Ramos (cell line): Measurements from ENCODE around the gene TMEM39B.
"Not testable (repeated sequence)": the region's sequence is repeated elsewhere in the genome, so short reads cannot be mapped to it uniquely, and the experiment has no call there.

ENCODE experiments used
- in situ Hi-C: fragments of 300-500 bp; cut with MboI; formaldehyde crosslinking; loops from one replicate; pipeline ENCODE4 v1.14.3; 2022; ENCODE audit warnings: low sequenced_read_pairs; ENCODE audit not compliant: unreplicated experiment

Gene TMEM39B

GRCh38 chr1:32072622-32073298 is at the start of gene TMEM39B:
Gene TMEM39B, plus strand, starts transcription at chr1:32072939. Its CDS starts 109 bp downstream, at chr1:32073048.
- in situ Hi-C loops = no loop called here

GRCh38 chr1:32023351-32023750 is 49.4 kb upstream of the TMEM39B start:
- in situ Hi-C loops = no loop called here

- in situ Hi-C loops = no loop called here
Observed at GRCh38 chr1:32025515-32025914, 47.2 kb upstream of the TMEM39B start.

- in situ Hi-C loops = no loop called here
Observed at GRCh38 chr1:32028746-32029145, 44.0 kb upstream of the TMEM39B start.

- in situ Hi-C loops = no loop called here
Observed at GRCh38 chr1:32031578-32032274, 41.0 kb upstream of the TMEM39B start.

- in situ Hi-C loops = no loop called here
Observed at GRCh38 chr1:32032275-32032615, 40.5 kb upstream of the TMEM39B start.

- in situ Hi-C loops = no loop called here
Observed at GRCh38 chr1:32035119-32035518, 37.6 kb upstream of the TMEM39B start.

- in situ Hi-C loops = no loop called here
Observed at GRCh38 chr1:32040711-32041110, 32.0 kb upstream of the TMEM39B start.

GRCh38 chr1:32042330-32042729 is 30.4 kb upstream of the TMEM39B start:
- in situ Hi-C loops = no loop called here

GRCh38 chr1:32044234-32044633 is 28.5 kb upstream of the TMEM39B start:
- in situ Hi-C loops = no loop called here

- in situ Hi-C loops = no loop called here
Observed at GRCh38 chr1:32045772-32046171, 27.0 kb upstream of the TMEM39B start.

- in situ Hi-C loops = no loop called here
Observed at GRCh38 chr1:32047701-32048100, 25.0 kb upstream of the TMEM39B start.

- in situ Hi-C loops = no loop called here
Observed at GRCh38 chr1:32048440-32048839, 24.3 kb upstream of the TMEM39B start.

- in situ Hi-C loops = no loop called here
Observed at GRCh38 chr1:32051706-32052105, 21.0 kb upstream of the TMEM39B start.

GRCh38 chr1:32052887-32053286 is 19.9 kb upstream of the TMEM39B start:
- in situ Hi-C loops = no loop called here

GRCh38 chr1:32055416-32055815 is 17.3 kb upstream of the TMEM39B start:
- in situ Hi-C loops = no loop called here

- in situ Hi-C loops = no loop called here
Observed at GRCh38 chr1:32056598-32056997, 16.1 kb upstream of the TMEM39B start.

- in situ Hi-C loops = no loop called here
Observed at GRCh38 chr1:32060914-32061313, 11.8 kb upstream of the TMEM39B start.

- in situ Hi-C loops = no loop called here
Observed at GRCh38 chr1:32062867-32063230, 9.9 kb upstream of the TMEM39B start.

- in situ Hi-C loops = no loop called here
Observed at GRCh38 chr1:32063261-32063681, 9.5 kb upstream of the TMEM39B start.

GRCh38 chr1:32065613-32066488 is 6.9 kb upstream of the TMEM39B start:
- in situ Hi-C loops = not testable (repeated sequence)
